ENCODE measurements around the gene DNAJC3.
"Not testable (repeated sequence)": the region's sequence is repeated elsewhere in the genome, so short reads cannot be mapped to it uniquely, and the experiment has no call there.

The DNAJC3 gene

GRCh38 chr13:95671597-95671996, 5.3 kb upstream of the DNAJC3 start:
- Histone ChIP-seq H3K79me2 (ENCODE audit: control insufficient read depth, insufficient read depth, low read length, unreplicated experiment) (no peaks in the 10 kb centered on the region), H3K36me3 (ENCODE audit: insufficient read depth, low read length) (no peaks in the 10 kb centered on the region), H3K27ac (ENCODE audit: low read depth, low read length) (no peak overlapping the region), H2AFZ (ENCODE audit: low read length, unreplicated experiment) (no peak overlapping the region), H3K4me1 (ENCODE audit: control insufficient read depth, insufficient read depth, low read length, unreplicated experiment) (peaks cover 13% of the 10 kb centered on the region), H3K27me3 (ENCODE audit: insufficient read depth, low read length) (0 out of 2 replicates have a peak, but pooled peaks cover 5% of the 10 kb centered on the region), H3K4me3 (ENCODE audit: low read depth, low read length) (no peak overlapping the region)

- peak overlapping the region; percentile 77 for H3K4me3 ChIP-seq (ENCODE audit: low read depth, low read length)
- H3K79me2 ChIP-seq (ENCODE audit: control insufficient read depth, insufficient read depth, low read length, unreplicated experiment) = peaks cover 38% of the 10 kb centered on the region
- peak overlapping the region; percentile 97 for H2AFZ ChIP-seq (ENCODE audit: low read length, unreplicated experiment)
- peak overlapping the region; percentile 63 for H3K27ac ChIP-seq (ENCODE audit: low read depth, low read length)
- H3K4me1 ChIP-seq (ENCODE audit: control insufficient read depth, insufficient read depth, low read length, unreplicated experiment) = peaks cover 24% of the 10 kb centered on the region
- no peaks in the 10 kb centered on the region for H3K27me3 ChIP-seq (ENCODE audit: insufficient read depth, low read length)
- H3K36me3 ChIP-seq (ENCODE audit: insufficient read depth, low read length) = no peaks in the 10 kb centered on the region
Observed at GRCh38 chr13:95676105-95676761, 706 bp upstream of the DNAJC3 start.

GRCh38 chr13:95677564-95678266, 776 bp downstream of the DNAJC3 start:
- Histone ChIP-seq H3K79me2 (ENCODE audit: control insufficient read depth, insufficient read depth, low read length, unreplicated experiment) (peaks cover 53% of the 10 kb centered on the region), H3K27ac (ENCODE audit: low read depth, low read length) (peak overlapping the region; percentile 65), H3K4me3 (ENCODE audit: low read depth, low read length) (peak overlapping the region; percentile 77), H3K36me3 (ENCODE audit: insufficient read depth, low read length) (no peaks in the 10 kb centered on the region), H2AFZ (ENCODE audit: low read length, unreplicated experiment) (peak overlapping the region; percentile 6), H3K27me3 (ENCODE audit: insufficient read depth, low read length) (no peaks in the 10 kb centered on the region), H3K4me1 (ENCODE audit: control insufficient read depth, insufficient read depth, low read length, unreplicated experiment) (peaks cover 24% of the 10 kb centered on the region)

GRCh38 chr13:95678967-95679366, 2.0 kb downstream of the DNAJC3 start:
- no peak overlapping the region for H2AFZ ChIP-seq (ENCODE audit: low read length, unreplicated experiment)
- peak overlapping the region; percentile 77 for H3K4me3 ChIP-seq (ENCODE audit: low read depth, low read length)
- no peak overlapping the region for H3K27ac ChIP-seq (ENCODE audit: low read depth, low read length)
- H3K36me3 ChIP-seq (ENCODE audit: insufficient read depth, low read length) = no peaks in the 10 kb centered on the region
- peaks cover 56% of the 10 kb centered on the region for H3K79me2 ChIP-seq (ENCODE audit: control insufficient read depth, insufficient read depth, low read length, unreplicated experiment)
- H3K4me1 ChIP-seq (ENCODE audit: control insufficient read depth, insufficient read depth, low read length, unreplicated experiment) = peaks cover 24% of the 10 kb centered on the region
- no peaks in the 10 kb centered on the region for H3K27me3 ChIP-seq (ENCODE audit: insufficient read depth, low read length)

- no peaks in the 10 kb centered on the region for H3K27me3 ChIP-seq (ENCODE audit: insufficient read depth, low read length)
- H3K27ac ChIP-seq (ENCODE audit: low read depth, low read length) = no peak overlapping the region
- H3K4me1 ChIP-seq (ENCODE audit: control insufficient read depth, insufficient read depth, low read length, unreplicated experiment) = peaks cover 23% of the 10 kb centered on the region
- H3K79me2 ChIP-seq (ENCODE audit: control insufficient read depth, insufficient read depth, low read length, unreplicated experiment) = peaks cover 63% of the 10 kb centered on the region
- H2AFZ ChIP-seq (ENCODE audit: low read length, unreplicated experiment) = no peak overlapping the region
- H3K4me3 ChIP-seq (ENCODE audit: low read depth, low read length) = peak overlapping the region; percentile 77
- H3K36me3 ChIP-seq (ENCODE audit: insufficient read depth, low read length) = no peaks in the 10 kb centered on the region
Observed at GRCh38 chr13:95679722-95680121, 2.8 kb downstream of the DNAJC3 start.

- Histone ChIP-seq H3K79me2 (ENCODE audit: control insufficient read depth, insufficient read depth, low read length, unreplicated experiment) (peaks cover 85% of the 10 kb centered on the region), H3K27ac (ENCODE audit: low read depth, low read length) (no peak overlapping the region), H3K27me3 (ENCODE audit: insufficient read depth, low read length) (no peaks in the 10 kb centered on the region), H3K4me1 (ENCODE audit: control insufficient read depth, insufficient read depth, low read length, unreplicated experiment) (peaks cover 8% of the 10 kb centered on the region), H3K36me3 (ENCODE audit: insufficient read depth, low read length) (no peaks in the 10 kb centered on the region), H3K4me3 (ENCODE audit: low read depth, low read length) (no peak overlapping the region), H2AFZ (ENCODE audit: low read length, unreplicated experiment) (no peak overlapping the region)
Observed at GRCh38 chr13:95684418-95684817, 7.5 kb downstream of the DNAJC3 start.

- not testable (repeated sequence) for H3K4me3 ChIP-seq (ENCODE audit: low read depth, low read length); H2AFZ ChIP-seq (ENCODE audit: low read length, unreplicated experiment); H3K4me1 ChIP-seq (ENCODE audit: control insufficient read depth, insufficient read depth, low read length, unreplicated experiment); H3K27ac ChIP-seq (ENCODE audit: low read depth, low read length); H3K27me3 ChIP-seq (ENCODE audit: insufficient read depth, low read length); H3K36me3 ChIP-seq (ENCODE audit: insufficient read depth, low read length)
- H3K79me2 ChIP-seq (ENCODE audit: control insufficient read depth, insufficient read depth, low read length, unreplicated experiment) = peaks cover 83% of the 10 kb centered on the region
Observed at GRCh38 chr13:95684960-95685359, 8.0 kb downstream of the DNAJC3 start.

- Histone ChIP-seq H3K79me2 (ENCODE audit: control insufficient read depth, insufficient read depth, low read length, unreplicated experiment) (peaks cover 55% of the 10 kb centered on the region), H3K27me3 (ENCODE audit: insufficient read depth, low read length) (no peaks in the 10 kb centered on the region), H2AFZ (ENCODE audit: low read length, unreplicated experiment) (no peak overlapping the region)
Observed at GRCh38 chr13:95689582-95689926, 12.6 kb downstream of the DNAJC3 start.

GRCh38 chr13:95690986-95691385, 14.0 kb downstream of the DNAJC3 start:
- H3K4me1 ChIP-seq (ENCODE audit: control insufficient read depth, insufficient read depth, low read length, unreplicated experiment); H3K27ac ChIP-seq (ENCODE audit: low read depth, low read length); H3K36me3 ChIP-seq (ENCODE audit: insufficient read depth, low read length); H3K4me3 ChIP-seq (ENCODE audit: low read depth, low read length); H2AFZ ChIP-seq (ENCODE audit: low read length, unreplicated experiment); H3K27me3 ChIP-seq (ENCODE audit: insufficient read depth, low read length): not testable (repeated sequence)
- H3K79me2 ChIP-seq (ENCODE audit: control insufficient read depth, insufficient read depth, low read length, unreplicated experiment) = peaks cover 43% of the 10 kb centered on the region

More at GRCh38 chr13:95689582-95689926, 12.6 kb downstream of the DNAJC3 start:
- Histone ChIP-seq H3K27ac (ENCODE audit: low read depth, low read length) (no peak overlapping the region), H3K4me3 (ENCODE audit: low read depth, low read length) (no peak overlapping the region), H3K36me3 (ENCODE audit: insufficient read depth, low read length) (no peaks in the 10 kb centered on the region), H3K4me1 (ENCODE audit: control insufficient read depth, insufficient read depth, low read length, unreplicated experiment) (no peaks in the 10 kb centered on the region)

- no peak overlapping the region for H3K4me3 ChIP-seq (ENCODE audit: low read depth, low read length)
- no peak overlapping the region for H2AFZ ChIP-seq (ENCODE audit: low read length, unreplicated experiment)
- H3K27ac ChIP-seq (ENCODE audit: low read depth, low read length) = no peak overlapping the region
- no peaks in the 10 kb centered on the region for H3K36me3 ChIP-seq (ENCODE audit: insufficient read depth, low read length)
- H3K27me3 ChIP-seq (ENCODE audit: insufficient read depth, low read length) = no peaks in the 10 kb centered on the region
- peaks cover 52% of the 10 kb centered on the region for H3K79me2 ChIP-seq (ENCODE audit: control insufficient read depth, insufficient read depth, low read length, unreplicated experiment)
- no peaks in the 10 kb centered on the region for H3K4me1 ChIP-seq (ENCODE audit: control insufficient read depth, insufficient read depth, low read length, unreplicated experiment)
Observed at GRCh38 chr13:95697052-95697680, 20.2 kb downstream of the DNAJC3 start.

Measured in ACC112 (cell line).